Measurements from ENCODE around the gene PROK1. TPM values are rescaled to one million over a fixed set of nuclear protein-coding genes. Genes with fewer than 3 reads are reported as not detected.
"Not testable (repeated sequence)": the region's sequence is repeated elsewhere in the genome, so short reads cannot be mapped to it uniquely, and the experiment has no call there.

Gene PROK1, protein sequence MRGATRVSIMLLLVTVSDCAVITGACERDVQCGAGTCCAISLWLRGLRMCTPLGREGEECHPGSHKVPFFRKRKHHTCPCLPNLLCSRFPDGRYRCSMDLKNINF
- total RNA-seq: not detected

DNA sequence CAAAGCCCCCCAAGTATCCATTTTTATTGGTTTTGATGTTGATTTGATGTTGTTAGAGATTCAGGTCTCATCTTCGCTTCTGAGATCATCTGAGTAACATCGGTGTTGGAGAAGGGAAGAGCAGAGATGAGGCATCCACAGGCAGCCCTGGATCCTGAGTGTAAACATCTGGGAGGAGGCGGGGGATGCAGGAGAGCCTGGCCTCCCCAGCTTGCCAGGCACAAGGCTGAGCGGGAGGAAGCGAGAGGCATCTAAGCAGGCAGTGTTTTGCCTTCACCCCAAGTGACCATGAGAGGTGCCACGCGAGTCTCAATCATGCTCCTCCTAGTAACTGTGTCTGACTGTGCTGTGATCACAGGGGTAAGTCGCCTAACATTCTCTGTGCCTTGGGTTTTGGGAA is at the start of gene PROK1:
PROK1 (plus strand) TSS at position 221 of the 400 bp plus-strand sequence; CDS start at position 289, 68 bp downstream.
- no peaks in the 10 kb centered on the region for H3K4me1 Mint-ChIP-seq (ENCODE audit: low read depth)
- intact Hi-C loops (cut with micrococcal nuclease): no loop called here
- CTCF ChIA-PET: interaction anchor here (0.7 to 2.4 kb wide), 3 partner anchors 45 to 254 kb away, joined by 3 to 9 read pairs (median 3); no protein-coding TSS in a partner anchor
- POLR2A ChIA-PET: no interaction called here
- no peaks in the 10 kb centered on the region for H3K36me3 Mint-ChIP-seq
- no peak for DNase-seq
- no peak within 1 kb of the TSS for H3K27ac Mint-ChIP-seq
- H3K9me3 Mint-ChIP-seq: no peaks in the 10 kb centered on the region
- no peak within 1 kb of the TSS for H3K4me3 Mint-ChIP-seq
- H3K27me3 Mint-ChIP-seq: peaks cover 6% of the 10 kb centered on the region

DNA sequence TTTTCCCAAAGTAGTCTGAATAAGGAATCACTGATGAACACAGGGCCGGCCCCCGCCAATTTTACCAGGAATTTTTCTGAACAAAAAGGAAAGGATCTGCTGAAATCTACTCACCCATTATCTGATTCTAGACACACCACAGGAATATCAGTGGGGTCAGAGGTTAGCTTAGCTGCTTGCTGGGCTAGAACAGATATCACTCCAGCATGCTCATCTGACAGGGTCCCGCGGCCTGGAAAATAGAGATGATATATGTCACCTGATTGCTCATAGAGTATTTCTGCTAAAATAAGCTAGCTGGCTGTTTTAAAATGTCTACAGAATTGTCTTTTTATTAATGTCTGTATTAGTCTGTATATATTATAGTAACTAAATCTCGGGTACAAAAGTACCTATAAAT is 47.1 kb upstream of the PROK1 start:
- Mint-ChIP-seq H3K9me3 (no peaks in the 10 kb centered on the region), H3K4me1 (ENCODE audit: low read depth) (peaks cover 17% of the 10 kb centered on the region), H3K27me3 (no peaks in the 10 kb centered on the region), H3K36me3 (peaks cover 23% of the 10 kb centered on the region), H3K27ac (no peak overlapping the region), H3K4me3 (no peak overlapping the region)
- ChIA-PET CTCF (interaction anchor here (0.6 kb wide), 1 partner anchor 37 kb away, joined by 4 read pairs; no protein-coding TSS in a partner anchor), POLR2A (no interaction called here)
- DNase-seq: no peak
- intact Hi-C loops (cut with micrococcal nuclease): no loop called here

DNA sequence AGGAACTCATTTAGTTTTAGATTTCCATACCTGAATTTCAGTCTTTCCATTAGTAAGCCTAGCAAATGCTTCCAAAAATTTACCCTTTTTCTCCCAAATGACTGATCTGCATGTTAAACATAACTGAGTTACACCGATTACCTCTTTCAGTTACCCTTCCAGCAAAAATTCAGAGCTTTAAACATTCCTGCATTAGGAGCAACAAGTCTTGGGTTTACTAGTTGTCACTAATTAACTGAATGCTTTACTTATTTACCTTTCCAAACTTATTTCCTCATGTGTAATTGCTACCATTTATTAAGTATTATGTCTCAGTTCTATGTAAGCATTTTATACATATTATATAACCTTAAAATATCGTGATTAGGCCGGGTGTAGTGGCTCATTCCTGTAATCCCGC is 46.5 kb upstream of the PROK1 start:
- CTCF ChIA-PET: interaction anchor here (0.8 to 2.0 kb wide), 3 partner anchors 56 to 197 kb away, joined by 3 to 7 read pairs (median 3); partner anchors contain the start of gene RBM15
- POLR2A ChIA-PET: interaction anchor here (1.4 kb wide), 1 partner anchor 17 kb away, joined by 3 read pairs; no protein-coding TSS in a partner anchor
- H3K9me3 Mint-ChIP-seq: no peaks in the 10 kb centered on the region
- no peaks in the 10 kb centered on the region for H3K27me3 Mint-ChIP-seq
- no peak for DNase-seq
- H3K4me1 Mint-ChIP-seq (ENCODE audit: low read depth): peaks cover 17% of the 10 kb centered on the region
- no peak overlapping the region for H3K27ac Mint-ChIP-seq
- peaks cover 23% of the 10 kb centered on the region for H3K36me3 Mint-ChIP-seq
- H3K4me3 Mint-ChIP-seq: no peak overlapping the region
- intact Hi-C loops (cut with micrococcal nuclease): no loop called here

DNA sequence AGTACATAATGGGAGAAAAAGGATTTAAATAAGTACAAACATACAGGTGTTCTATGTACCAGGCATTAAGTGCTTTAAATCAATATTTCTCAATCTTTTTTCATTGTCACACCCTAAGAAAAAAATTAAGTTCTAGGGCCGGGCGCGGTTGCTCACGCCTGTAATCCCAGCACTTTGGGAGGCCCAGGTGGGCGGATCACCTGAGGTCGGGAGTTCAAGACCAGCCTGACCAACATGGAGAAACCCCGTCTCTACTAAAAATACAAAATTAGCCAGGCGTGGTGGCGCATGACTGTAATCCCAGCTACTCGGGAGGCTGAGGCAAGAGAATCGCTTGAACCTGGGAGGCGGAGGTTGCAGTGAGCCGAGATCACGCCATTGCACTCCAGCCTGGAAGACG is 44.5 kb upstream of the PROK1 start:
- peaks cover 17% of the 10 kb centered on the region for H3K4me1 Mint-ChIP-seq (ENCODE audit: low read depth)
- ChIA-PET POLR2A (interaction anchor here (1.1 to 1.6 kb wide), 2 partner anchors 69 to 70 kb away, joined by 3 to 9 read pairs; no protein-coding TSS in a partner anchor), CTCF (interaction anchor here (1.2 to 2.0 kb wide), 2 partner anchors 90 to 199 kb away, joined by 3 to 7 read pairs; no protein-coding TSS in a partner anchor)
- intact Hi-C loops (cut with micrococcal nuclease): loop anchor here (2.0 kb wide), 1 partner anchor 196 kb away; the partner anchor contains the start of gene KCNC4
- peak overlapping the region; percentile 20 for H3K27ac Mint-ChIP-seq
- H3K27me3 Mint-ChIP-seq, DNase-seq, H3K9me3 Mint-ChIP-seq: not testable (repeated sequence)
- H3K4me3 Mint-ChIP-seq: peak overlapping the region; percentile 100
- peaks cover 17% of the 10 kb centered on the region for H3K36me3 Mint-ChIP-seq

DNA sequence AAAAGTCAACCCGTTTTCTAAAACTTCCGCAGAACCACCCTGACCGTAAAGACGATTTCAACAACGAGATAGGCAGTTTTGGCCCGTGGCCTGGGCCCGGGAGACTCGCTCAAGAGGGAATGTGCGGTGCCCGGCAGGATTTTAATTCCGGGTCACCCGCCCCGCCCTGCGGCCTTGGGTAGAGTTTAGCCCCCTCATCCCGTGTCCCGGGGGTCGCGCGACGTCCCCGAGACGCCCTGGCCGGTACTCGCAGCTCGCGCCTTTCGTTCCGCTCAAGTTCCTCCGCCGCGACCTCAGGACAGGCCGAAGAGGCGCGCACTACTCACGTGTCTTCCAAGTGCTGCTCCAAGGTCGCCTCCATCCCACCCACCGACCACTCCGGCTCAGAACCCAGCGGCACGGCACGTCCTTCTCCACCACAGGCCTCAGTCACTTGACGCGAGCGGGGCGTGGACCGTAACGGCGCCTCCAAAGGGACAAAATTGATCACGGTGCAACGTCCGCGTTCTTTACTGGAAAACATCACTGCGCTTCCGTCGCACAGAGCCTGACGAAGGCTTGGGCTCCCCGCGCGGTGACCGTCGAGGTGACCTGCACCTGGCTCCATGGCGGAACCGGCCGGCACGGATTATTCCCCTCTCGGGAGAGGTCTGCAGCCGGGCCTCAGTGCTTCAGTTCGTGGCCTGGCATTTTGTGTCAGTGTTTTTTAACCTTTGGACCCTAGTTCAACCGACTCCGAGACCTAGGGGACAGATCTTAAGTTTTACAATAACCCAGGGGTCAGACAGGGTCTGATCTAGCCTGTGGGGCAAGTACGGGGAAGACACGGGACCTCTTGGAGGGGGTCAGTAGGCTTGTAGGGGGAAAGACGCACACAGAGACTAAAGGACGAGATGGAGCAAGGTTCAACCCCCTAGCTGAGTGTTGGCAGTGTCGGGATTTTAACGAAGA is 43.4 kb upstream of the PROK1 start, which contains the start of gene LAMTOR5:
LAMTOR5 (minus strand) TSS at position 435 of the 951 bp plus-strand sequence; CDS start at position 361, 74 bp downstream.
- Mint-ChIP-seq H3K27me3 (no peaks in the 10 kb centered on the region), H3K4me3 (peak within 1 kb of the TSS; percentile 100)
- POLR2A ChIA-PET: interaction anchor here (0.9 to 1.5 kb wide), 4 partner anchors 10 to 72 kb away, joined by 3 to 12 read pairs (median 3); partner anchors contain the start of gene RBM15

DNA sequence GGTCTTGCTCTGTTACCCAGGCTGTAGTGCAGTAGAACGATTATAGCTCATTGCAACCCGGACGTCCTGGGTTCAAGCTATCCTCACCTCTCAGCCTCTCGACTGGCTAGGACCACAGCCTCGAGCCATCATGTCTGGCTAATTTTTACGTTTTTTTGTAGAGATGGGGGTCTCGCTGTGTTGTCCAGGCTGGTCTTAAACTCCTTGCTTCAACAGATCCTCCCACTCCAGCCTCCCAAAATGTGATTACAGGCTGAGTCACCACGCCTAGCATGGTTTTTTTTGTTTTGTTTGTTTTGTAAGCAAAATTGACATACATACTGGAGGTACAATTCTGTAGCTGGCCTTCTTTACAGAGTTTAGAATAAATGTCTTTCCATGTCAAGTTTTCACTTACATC is 42.5 kb upstream of the PROK1 start:
- H3K4me3 Mint-ChIP-seq: peak overlapping the region; percentile 100
- intact Hi-C loops (cut with micrococcal nuclease): no loop called here
- peaks cover 17% of the 10 kb centered on the region for H3K4me1 Mint-ChIP-seq (ENCODE audit: low read depth)
- ChIA-PET CTCF (interaction anchor here (1.0 to 11.1 kb wide), 10 partner anchors 51 to 212 kb away, joined by 3 to 152 read pairs (median 7); partner anchors contain the start of gene RBM15), POLR2A (interaction anchor here (1.2 to 1.5 kb wide), 2 partner anchors 11 to 70 kb away, joined by 3 to 12 read pairs; partner anchors contain the start of gene RBM15)
- H3K9me3 Mint-ChIP-seq: no peaks in the 10 kb centered on the region
- H3K36me3 Mint-ChIP-seq: peaks cover 11% of the 10 kb centered on the region
- no peaks in the 10 kb centered on the region for H3K27me3 Mint-ChIP-seq
- H3K27ac Mint-ChIP-seq: no peak overlapping the region
- no peak for DNase-seq

More for the DNA sequence above, 43.4 kb upstream of the PROK1 start, which contains the start of gene LAMTOR5:
- intact Hi-C loops (cut with micrococcal nuclease): loop anchor here (1.0 to 2.0 kb wide), 2 partner anchors 69 to 197 kb away; partner anchors contain the start of gene KCNC4
- H3K4me1 Mint-ChIP-seq (ENCODE audit: low read depth): peaks cover 17% of the 10 kb centered on the region
- peaks cover 11% of the 10 kb centered on the region for H3K36me3 Mint-ChIP-seq
- CTCF ChIA-PET: interaction anchor here (0.7 to 11.1 kb wide), 8 partner anchors 52 to 211 kb away, joined by 3 to 152 read pairs (median 7); partner anchors contain the start of gene RBM15
- DNase-seq: peak; percentile 96
- no peaks in the 10 kb centered on the region for H3K9me3 Mint-ChIP-seq
- H3K27ac Mint-ChIP-seq: peak within 1 kb of the TSS; percentile 97

DNA sequence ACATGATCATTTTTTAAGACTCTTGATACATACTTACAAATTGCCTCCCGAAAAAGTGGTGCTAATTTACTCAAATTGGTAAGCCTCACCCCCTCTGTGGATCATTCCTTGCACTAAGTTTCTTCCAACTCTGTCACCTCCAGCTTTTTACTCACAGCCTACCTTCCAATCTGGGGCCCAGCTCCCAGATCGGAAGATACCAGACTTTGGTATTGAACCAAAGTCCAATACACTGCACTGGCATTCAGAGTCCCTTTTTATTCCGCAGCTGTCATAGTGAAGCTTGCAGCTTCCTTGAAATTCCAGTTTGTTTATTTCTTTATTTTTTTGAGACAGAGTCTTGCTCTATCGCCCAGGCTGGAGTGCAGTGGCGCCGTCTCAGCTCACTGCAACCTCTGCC is 41.6 kb upstream of the PROK1 start:
- ChIA-PET POLR2A (interaction anchor here (1.5 kb wide), 1 partner anchor 11 kb away, joined by 3 read pairs; no protein-coding TSS in a partner anchor), CTCF (interaction anchor here (1.0 to 11.1 kb wide), 10 partner anchors 50 to 210 kb away, joined by 3 to 152 read pairs (median 6); partner anchors contain the start of gene RBM15)
- Mint-ChIP-seq H3K9me3 (no peaks in the 10 kb centered on the region), H3K4me3 (no peak overlapping the region), H3K36me3 (peaks cover 5% of the 10 kb centered on the region), H3K27me3 (no peaks in the 10 kb centered on the region), H3K4me1 (ENCODE audit: low read depth) (peaks cover 17% of the 10 kb centered on the region), H3K27ac (no peak overlapping the region)
- intact Hi-C loops (cut with micrococcal nuclease): no loop called here
- DNase-seq: no peak

DNA sequence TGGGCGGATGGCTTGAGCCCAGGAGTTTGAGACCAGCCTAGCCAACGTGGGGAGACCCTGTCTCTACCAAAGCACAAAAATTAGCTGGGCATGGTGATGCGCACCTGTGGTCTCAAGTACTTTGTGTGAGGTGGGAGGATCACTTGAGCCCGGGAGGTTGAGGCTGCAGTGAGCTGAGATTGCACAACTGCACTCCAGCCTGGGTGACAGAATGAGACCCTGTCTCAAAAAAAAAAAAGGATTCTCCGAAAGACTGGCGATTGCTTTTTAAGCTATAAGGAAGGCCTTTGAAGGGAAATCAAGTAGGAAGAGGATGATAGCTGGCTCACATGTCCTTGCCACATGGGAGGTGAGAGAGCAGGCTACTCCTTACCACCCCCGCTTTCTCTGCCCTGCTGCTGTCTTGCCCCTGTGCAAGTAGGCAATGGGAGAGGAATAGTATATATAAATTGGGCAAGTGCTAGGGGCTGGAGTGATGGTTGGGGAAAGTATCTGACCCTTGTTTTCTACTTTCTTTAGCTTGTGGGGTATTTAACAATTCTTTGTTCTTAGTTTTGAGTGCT is 39.7 kb upstream of the PROK1 start:
- POLR2A ChIA-PET: interaction anchor here (1.2 kb wide), 1 partner anchor 69 kb away, joined by 3 read pairs; no protein-coding TSS in a partner anchor

DNA sequence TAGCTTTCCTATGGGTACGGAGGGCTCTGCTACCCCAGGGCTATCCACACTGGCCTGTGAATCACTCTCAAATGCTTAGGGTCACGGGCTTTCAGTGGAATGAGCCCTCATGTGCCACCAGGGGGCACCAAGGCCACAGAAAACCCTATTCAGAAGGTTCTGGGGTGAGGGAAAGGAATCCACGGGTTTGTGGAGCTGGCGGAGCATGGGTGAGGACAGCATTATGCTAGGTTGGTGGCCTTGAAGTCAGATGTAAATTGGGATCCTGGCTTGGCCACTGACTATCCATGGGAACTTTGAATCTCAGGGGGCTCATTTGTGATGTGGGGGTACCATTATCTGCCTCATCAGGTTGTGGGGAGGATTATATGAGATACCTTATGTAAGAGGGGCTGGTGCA is 38.4 kb upstream of the PROK1 start:
- POLR2A ChIA-PET: interaction anchor here (1.2 kb wide), 1 partner anchor 47 kb away, joined by 7 read pairs; no protein-coding TSS in a partner anchor
- intact Hi-C loops (cut with micrococcal nuclease): loop anchor here (1.0 kb wide), 2 partner anchors 48 to 84 kb away; no protein-coding TSS in a partner anchor
- Mint-ChIP-seq H3K4me3 (no peak overlapping the region), H3K27me3 (no peaks in the 10 kb centered on the region), H3K9me3 (no peaks in the 10 kb centered on the region), H3K27ac (no peak overlapping the region), H3K36me3 (no peaks in the 10 kb centered on the region), H3K4me1 (ENCODE audit: low read depth) (peaks cover 9% of the 10 kb centered on the region)
- CTCF ChIA-PET: interaction anchor here (0.6 to 11.1 kb wide), 25 partner anchors 10 to 383 kb away, joined by 3 to 152 read pairs (median 4); partner anchors contain the start of gene RBM15
- DNase-seq: peak; percentile 74

More for the DNA sequence above, 39.7 kb upstream of the PROK1 start:
- no peaks in the 10 kb centered on the region for H3K27me3 Mint-ChIP-seq
- DNase-seq: no peak
- intact Hi-C loops (cut with micrococcal nuclease): no loop called here
- CTCF ChIA-PET: interaction anchor here (0.7 to 11.1 kb wide), 18 partner anchors 10 to 355 kb away, joined by 3 to 152 read pairs (median 6); partner anchors contain the start of gene RBM15
- H3K36me3 Mint-ChIP-seq: peaks cover 3% of the 10 kb centered on the region
- H3K4me1 Mint-ChIP-seq (ENCODE audit: low read depth): peaks cover 14% of the 10 kb centered on the region
- no peak overlapping the region for H3K4me3 Mint-ChIP-seq
- H3K27ac Mint-ChIP-seq: no peak overlapping the region
- no peaks in the 10 kb centered on the region for H3K9me3 Mint-ChIP-seq

DNA sequence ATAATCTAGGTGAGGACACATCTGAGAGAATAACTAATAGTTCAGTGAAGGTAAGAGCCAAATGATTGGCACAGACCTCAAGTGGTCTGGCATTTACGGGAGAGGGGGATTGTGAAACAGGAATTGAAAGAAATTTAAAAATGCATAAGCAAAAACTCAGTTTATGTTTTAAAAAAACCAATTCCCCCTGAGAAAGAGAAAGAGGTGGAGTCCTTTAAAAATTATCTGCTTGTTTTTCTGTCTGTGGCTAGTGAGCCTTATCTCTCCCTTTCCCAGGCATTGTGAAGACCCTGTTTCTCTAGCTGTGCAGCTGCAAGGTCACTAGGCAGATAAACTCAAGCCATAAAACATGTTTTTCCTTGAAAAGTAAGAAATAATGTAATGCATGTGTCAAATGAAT is 37.9 kb upstream of the PROK1 start:
- H3K36me3 Mint-ChIP-seq; DNase-seq; intact Hi-C loops (cut with micrococcal nuclease); H3K27ac Mint-ChIP-seq; H3K4me3 Mint-ChIP-seq; H3K4me1 Mint-ChIP-seq (ENCODE audit: low read depth); H3K9me3 Mint-ChIP-seq; H3K27me3 Mint-ChIP-seq: not testable (repeated sequence)
- ChIA-PET POLR2A (interaction anchor here (1.2 kb wide), 1 partner anchor 46 kb away, joined by 7 read pairs; no protein-coding TSS in a partner anchor), CTCF (interaction anchor here (0.6 to 11.1 kb wide), 19 partner anchors 10 to 383 kb away, joined by 3 to 152 read pairs (median 5); partner anchors contain the start of gene RBM15)

DNA sequence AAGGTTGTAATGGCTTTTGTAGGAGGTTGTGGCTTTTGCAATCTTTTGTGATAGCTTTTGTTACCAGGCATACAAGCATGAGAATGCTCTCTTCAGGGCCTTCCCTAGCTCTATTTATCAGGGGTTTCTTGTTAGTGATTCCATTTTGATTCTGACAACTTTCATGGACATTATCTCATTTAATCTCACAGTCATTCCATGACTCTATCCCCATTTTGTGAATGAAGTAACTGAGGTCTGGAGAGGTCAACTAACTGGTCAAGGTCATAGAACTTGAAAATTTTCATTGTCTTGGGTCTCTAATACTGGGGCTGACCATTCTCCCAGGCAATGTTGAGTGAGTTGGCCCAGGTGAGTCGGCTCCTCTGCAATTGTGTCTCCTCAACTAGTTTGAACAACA is 32.2 kb upstream of the PROK1 start:
- Mint-ChIP-seq H3K4me1 (ENCODE audit: low read depth) (no peaks in the 10 kb centered on the region), H3K27ac (no peak overlapping the region), H3K9me3 (no peaks in the 10 kb centered on the region), H3K36me3 (no peaks in the 10 kb centered on the region), H3K27me3 (no peaks in the 10 kb centered on the region), H3K4me3 (no peak overlapping the region)
- DNase-seq: no peak
- ChIA-PET CTCF (interaction anchor here (11.1 kb wide), 1 partner anchor 41 kb away, joined by 152 read pairs; no protein-coding TSS in a partner anchor), POLR2A (no interaction called here)
- intact Hi-C loops (cut with micrococcal nuclease): no loop called here

All from activated CD4-positive, alpha-beta memory T cell treated with anti-CD3 and anti-CD28 coated beads for 36 hours (primary cell).